ENCODE results near the gene DDX21. TPM values are rescaled to one million over a fixed set of nuclear protein-coding genes. Genes with fewer than 3 reads are reported as not detected.
"Not testable (repeated sequence)": the region's sequence is repeated elsewhere in the genome, so short reads cannot be mapped to it uniquely, and the experiment has no call there.

The DDX21 gene
- total and polyA plus RNA-seq, 9 donors: 16.0 to 77.0 (median 38.7) TPM

- H3K4me3 ChIP-seq: no peak overlapping the region
- no peaks in the 10 kb centered on the region for H3K27me3 ChIP-seq
- no peak for TF ChIP-seq EP300 (IDR thresholded peaks at IDR 0.05)
- TF ChIP-seq, protein P1, sequence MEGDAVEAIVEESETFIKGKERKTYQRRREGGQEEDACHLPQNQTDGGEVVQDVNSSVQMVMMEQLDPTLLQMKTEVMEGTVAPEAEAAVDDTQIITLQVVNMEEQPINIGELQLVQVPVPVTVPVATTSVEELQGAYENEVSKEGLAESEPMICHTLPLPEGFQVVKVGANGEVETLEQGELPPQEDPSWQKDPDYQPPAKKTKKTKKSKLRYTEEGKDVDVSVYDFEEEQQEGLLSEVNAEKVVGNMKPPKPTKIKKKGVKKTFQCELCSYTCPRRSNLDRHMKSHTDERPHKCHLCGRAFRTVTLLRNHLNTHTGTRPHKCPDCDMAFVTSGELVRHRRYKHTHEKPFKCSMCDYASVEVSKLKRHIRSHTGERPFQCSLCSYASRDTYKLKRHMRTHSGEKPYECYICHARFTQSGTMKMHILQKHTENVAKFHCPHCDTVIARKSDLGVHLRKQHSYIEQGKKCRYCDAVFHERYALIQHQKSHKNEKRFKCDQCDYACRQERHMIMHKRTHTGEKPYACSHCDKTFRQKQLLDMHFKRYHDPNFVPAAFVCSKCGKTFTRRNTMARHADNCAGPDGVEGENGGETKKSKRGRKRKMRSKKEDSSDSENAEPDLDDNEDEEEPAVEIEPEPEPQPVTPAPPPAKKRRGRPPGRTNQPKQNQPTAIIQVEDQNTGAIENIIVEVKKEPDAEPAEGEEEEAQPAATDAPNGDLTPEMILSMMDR (IDR thresholded peaks at IDR 0.05): no peak
- no peak for TF ChIP-seq POLR2A (IDR thresholded peaks at IDR 0.05)
- intact Hi-C loops (cut with DNase I): loop anchor here in 2 of 4 donors (10.0 kb wide), 2 partner anchors 79 to 89 kb away; partner anchors contain the start of gene SRGN (in 1 of the 2)
- WGBS, 3 donors: 91 to 93% (median 93%) methylated on average over 6 of the region's 6 CpGs
- no peaks in the 10 kb centered on the region for H3K9me3 ChIP-seq
- no peaks in the 10 kb centered on the region for H3K4me1 ChIP-seq (ENCODE audit: insufficient read depth)
- DNase-seq: no peak
- H3K27ac ChIP-seq: no peak overlapping the region
- no peaks in the 10 kb centered on the region for H3K36me3 ChIP-seq
These were observed 49.9 kb downstream of the DDX21 start for GRCh38 chr10:69005704-69006485.

- no peak overlapping the region for H3K27ac ChIP-seq
- TF ChIP-seq POLR2A (IDR thresholded peaks at IDR 0.05) (no peak), EP300 (IDR thresholded peaks at IDR 0.05) (no peak)
- TF ChIP-seq, protein P1 (IDR thresholded peaks at IDR 0.05): no peak
- 86 to 88% (median 86%) methylated on average over 3 of the region's 3 CpGs for WGBS, 3 donors
- DNase-seq: no peak
- H3K36me3 ChIP-seq: no peaks in the 10 kb centered on the region
- H3K9me3 ChIP-seq: no peaks in the 10 kb centered on the region
- intact Hi-C loops (cut with DNase I): loop anchor here in 2 of 4 donors (10.0 kb wide), 2 partner anchors 78 to 88 kb away; partner anchors contain the start of gene SRGN (in 1 of the 2)
- H3K4me1 ChIP-seq (ENCODE audit: insufficient read depth): no peaks in the 10 kb centered on the region
- H3K27me3 ChIP-seq: no peaks in the 10 kb centered on the region
- H3K4me3 ChIP-seq: no peak overlapping the region
These were observed 51.3 kb downstream of the DDX21 start for GRCh38 chr10:69007260-69007659.

GRCh38 chr10:69009360-69009759 is 53.4 kb downstream of the DDX21 start:
- H3K4me1 ChIP-seq (ENCODE audit: insufficient read depth): no peaks in the 10 kb centered on the region
- H3K27ac ChIP-seq: no peak overlapping the region
- H3K4me3 ChIP-seq: no peak overlapping the region
- H3K27me3 ChIP-seq: no peaks in the 10 kb centered on the region
- H3K9me3 ChIP-seq: no peaks in the 10 kb centered on the region
- TF ChIP-seq, protein P1 (IDR thresholded peaks at IDR 0.05): no peak
- TF ChIP-seq POLR2A (IDR thresholded peaks at IDR 0.05): no peak
- no peak for TF ChIP-seq EP300 (IDR thresholded peaks at IDR 0.05)
- intact Hi-C loops (cut with DNase I): loop anchor here in 2 of 4 donors (10.0 kb wide), 2 partner anchors 75 to 85 kb away; partner anchors contain the start of gene SRGN (in 1 of the 2)
- WGBS, 3 donors: 70 to 73% (median 71%) methylated on average over 2 of the region's 2 CpGs
- no peaks in the 10 kb centered on the region for H3K36me3 ChIP-seq
- DNase-seq: no peak

GRCh38 chr10:69010151-69010640 is 54.2 kb downstream of the DDX21 start:
- H3K27me3 ChIP-seq: no peaks in the 10 kb centered on the region

GRCh38 chr10:69012778-69013177 is 56.8 kb downstream of the DDX21 start:
- H3K27me3 ChIP-seq; DNase-seq; H3K36me3 ChIP-seq; H3K9me3 ChIP-seq; H3K4me3 ChIP-seq; intact Hi-C loops (cut with DNase I); H3K4me1 ChIP-seq (ENCODE audit: insufficient read depth); H3K27ac ChIP-seq: not testable (repeated sequence)
- 89 to 98% (median 97%) methylated on average over 2 of the region's 2 CpGs for WGBS, 3 donors

More at GRCh38 chr10:69010151-69010640, 54.2 kb downstream of the DDX21 start:
- Histone ChIP-seq H3K27ac (no peak overlapping the region), H3K4me1 (ENCODE audit: insufficient read depth) (no peaks in the 10 kb centered on the region), H3K4me3 (no peak overlapping the region), H3K9me3 (no peaks in the 10 kb centered on the region), H3K36me3 (no peaks in the 10 kb centered on the region)
- intact Hi-C loops (cut with DNase I): no loop called here
- WGBS, 3 donors: 19 to 23% (median 20%) methylated on average over 1 of the region's 1 CpG
- no peak for TF ChIP-seq POLR2A (IDR thresholded peaks at IDR 0.05)
- no peak for DNase-seq

Data from ovary (tissue), 9 donors.